ENCODE results near the gene MEGF6. TPM values are rescaled to one million over a fixed set of nuclear protein-coding genes. Genes with fewer than 3 reads are reported as not detected.
A peak's percentile ranks its signal among the peaks of the same experiment; 100 is the strongest.

Gene MEGF6
- total RNA-seq, 1 donor from 2014 or later = 209 TPM

DNA sequence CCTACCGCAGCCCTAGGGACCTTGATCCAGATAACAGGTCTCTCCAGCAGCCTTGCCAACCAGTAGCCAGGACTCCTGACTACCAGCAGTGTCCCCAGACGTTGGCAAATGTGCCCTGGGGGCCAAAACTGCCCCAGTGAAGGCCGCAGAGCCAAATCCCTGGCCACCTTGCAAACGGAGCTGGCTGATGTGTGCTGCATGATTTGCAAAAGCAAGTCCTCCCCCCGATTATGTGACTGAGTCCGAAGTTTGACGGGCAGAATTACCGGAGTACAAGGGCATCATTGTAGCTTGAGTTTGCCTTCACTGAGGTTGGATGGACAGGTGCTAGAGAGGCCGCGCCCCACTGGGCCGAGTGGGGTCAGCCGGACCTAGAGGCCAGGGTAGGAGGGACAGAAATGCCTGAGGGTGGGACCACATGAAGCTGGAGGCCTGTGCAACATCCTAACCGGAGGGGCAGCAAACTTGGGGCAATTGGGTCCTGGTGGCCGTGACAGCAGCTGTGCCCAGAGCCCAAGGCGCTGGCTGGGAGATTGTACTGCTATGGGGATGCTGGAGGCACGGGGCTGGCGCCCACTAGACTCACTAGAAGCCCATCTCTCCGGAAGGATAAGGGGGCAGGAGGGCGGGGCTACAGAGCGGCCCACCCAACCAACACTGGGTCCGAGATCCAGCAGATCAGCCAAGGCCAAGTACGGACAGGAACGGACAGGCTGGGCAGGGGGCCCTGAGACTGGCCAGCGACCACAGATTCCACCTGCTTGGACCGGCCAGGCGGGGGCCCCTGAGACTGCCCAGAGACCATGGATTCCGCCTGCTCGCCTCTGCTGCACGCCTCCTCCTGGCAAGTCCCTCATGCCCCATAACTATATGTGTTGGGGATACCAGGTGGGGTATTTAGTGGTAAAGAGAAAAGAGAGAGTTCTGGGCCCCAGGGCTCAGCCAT lies 154.1 kb downstream of the MEGF6 start:
- Mint-ChIP-seq H3K9me3 (no peaks in the 10 kb centered on the region), H3K27ac (no peak overlapping the region), H3K27me3 (ENCODE audit: low read depth) (no peaks in the 10 kb centered on the region), H3K36me3 (no peaks in the 10 kb centered on the region), H3K4me3 (no peak overlapping the region), H3K4me1 (peaks cover 40% of the 10 kb centered on the region)
- TF ChIP-seq CTCF (IDR thresholded peaks at IDR 0.05; ENCODE audit: unreplicated experiment) = no peak
- DNase-seq (ENCODE audit: low spot score in 2 of 2, unreplicated experiment in 2 of 2) = no peak

DNA sequence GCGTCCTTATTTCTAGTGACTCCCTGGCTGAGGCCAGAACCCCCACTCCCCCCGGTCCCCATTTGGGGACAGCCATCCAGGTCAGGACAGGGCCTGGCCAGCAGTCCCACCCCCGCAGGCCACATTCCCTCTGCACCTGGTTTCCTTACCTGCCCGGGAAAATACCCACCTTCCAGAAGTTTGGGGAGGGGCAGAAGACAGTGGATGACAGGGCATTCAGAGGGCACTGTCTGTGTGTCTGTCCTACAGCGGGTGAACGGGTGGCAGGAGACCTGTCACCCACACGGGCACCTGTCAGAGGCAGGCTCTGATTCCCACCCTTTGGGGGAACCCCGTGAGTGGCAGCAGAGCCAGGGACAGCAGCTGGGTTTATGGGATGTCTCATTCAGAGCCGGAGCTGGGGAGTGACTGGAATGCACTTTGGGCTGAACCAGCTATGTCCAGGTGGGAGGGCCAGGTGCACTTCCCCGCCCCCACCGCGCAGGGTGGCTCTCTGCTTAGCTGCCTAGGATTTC lies 154.8 kb downstream of the MEGF6 start:
- no peak overlapping the region for H3K4me3 Mint-ChIP-seq
- no peaks in the 10 kb centered on the region for H3K27me3 Mint-ChIP-seq (ENCODE audit: low read depth)
- H3K9me3 Mint-ChIP-seq = no peaks in the 10 kb centered on the region
- no peak overlapping the region for H3K27ac Mint-ChIP-seq
- TF ChIP-seq CTCF (IDR thresholded peaks at IDR 0.05; ENCODE audit: unreplicated experiment) = no peak
- no peak for DNase-seq (ENCODE audit: low spot score in 2 of 2, unreplicated experiment in 2 of 2)
- peaks cover 40% of the 10 kb centered on the region for H3K4me1 Mint-ChIP-seq
- H3K36me3 Mint-ChIP-seq = no peaks in the 10 kb centered on the region

- Mint-ChIP-seq H3K4me3 (peak overlapping the region; percentile 73), H3K4me1 (peaks cover 38% of the 10 kb centered on the region), H3K27me3 (ENCODE audit: low read depth) (peaks cover under 1% of the 10 kb centered on the region), H3K9me3 (no peaks in the 10 kb centered on the region), H3K36me3 (no peaks in the 10 kb centered on the region), H3K27ac (no peak overlapping the region)
- no peak for DNase-seq (ENCODE audit: low spot score in 2 of 2, unreplicated experiment in 2 of 2)
- no peak for TF ChIP-seq CTCF (IDR thresholded peaks at IDR 0.05; ENCODE audit: unreplicated experiment)
Measured at GRCh38 chr1:3455670-3456448, 155.4 kb downstream of the MEGF6 start.

GRCh38 chr1:3454811-3455618 lies 156.3 kb downstream of the MEGF6 start:
- Mint-ChIP-seq H3K27me3 (ENCODE audit: low read depth) (peaks cover 4% of the 10 kb centered on the region), H3K4me3 (peak overlapping the region; percentile 73)

More at GRCh38 chr1:3454811-3455618, 156.3 kb downstream of the MEGF6 start:
- no peak for DNase-seq (ENCODE audit: low spot score in 2 of 2, unreplicated experiment in 2 of 2)
- H3K27ac Mint-ChIP-seq = no peak overlapping the region
- H3K4me1 Mint-ChIP-seq = peaks cover 29% of the 10 kb centered on the region
- H3K36me3 Mint-ChIP-seq = no peaks in the 10 kb centered on the region
- TF ChIP-seq CTCF (IDR thresholded peaks at IDR 0.05; ENCODE audit: unreplicated experiment) = no peak
- no peaks in the 10 kb centered on the region for H3K9me3 Mint-ChIP-seq
